C1 segment of cervical spinal cord (tissue), 14 donors: ENCODE data around the gene SLC38A1.

Source experiments
- DNase-seq, 14 donors: peaks; one replicate each; lab custom pipeline; 2025; lab: John Stamatoyannopoulos, UW

SLC38A1 gene

DNA sequence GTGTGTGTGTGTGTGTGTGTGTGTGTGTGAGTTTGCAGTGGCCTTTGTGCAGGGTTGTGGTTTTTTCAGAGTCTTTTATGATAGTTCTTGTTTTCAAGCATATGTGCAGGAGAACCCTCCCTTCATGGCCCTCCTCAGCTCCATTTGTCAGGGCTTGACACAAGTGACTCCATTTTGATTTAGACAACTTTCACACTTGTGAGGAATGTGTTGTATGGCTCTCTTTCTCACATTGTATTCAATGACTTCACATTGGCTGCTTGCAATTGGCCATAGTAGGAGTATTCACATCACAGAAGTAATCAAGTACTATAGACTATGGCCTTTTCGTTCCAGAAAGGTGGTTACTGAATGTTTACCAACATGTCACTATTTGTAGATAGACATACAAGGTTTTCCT, 133.1 kb downstream of the SLC38A1 start:
- no peak for DNase-seq

GRCh38 chr12:46134852-46135251, 134.0 kb downstream of the SLC38A1 start:
- no peak for DNase-seq

GRCh38 chr12:46134205-46134811, 134.5 kb downstream of the SLC38A1 start:
- DNase-seq: no peak

DNA sequence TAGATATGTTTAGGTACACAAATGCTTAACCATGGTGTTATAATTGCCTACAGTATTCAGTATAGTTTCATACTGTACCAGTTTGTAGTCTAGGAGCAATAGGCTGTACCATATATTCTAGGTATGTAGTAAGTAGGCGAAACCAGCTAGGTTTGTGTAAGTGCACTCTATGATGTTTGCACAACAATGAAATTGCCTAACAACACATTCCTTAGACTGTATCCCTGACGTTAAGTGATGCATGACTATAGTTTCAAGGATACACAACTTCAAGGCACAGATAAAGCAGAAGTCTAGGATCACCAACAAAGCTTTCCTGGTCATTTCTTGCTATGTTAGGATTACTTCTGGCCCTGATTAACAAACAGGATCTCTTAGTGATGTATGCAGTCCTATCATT, 135.1 kb downstream of the SLC38A1 start:
- DNase-seq: no peak
